ENCODE results near the gene CHSY3. TPM values are rescaled to one million over a fixed set of nuclear protein-coding genes. Genes with fewer than 3 reads are reported as not detected.

Gene CHSY3
- total and polyA plus RNA-seq, 12 donors = 0.15 to 1.6 (median 1.0) TPM

- DNase-seq (no peak), ATAC-seq (no peak)
- no peak overlapping the region for H3K27ac ChIP-seq
- no peaks in the 10 kb centered on the region for H3K27me3 ChIP-seq
- peaks cover 0 to 10% (median 5%) of the 10 kb centered on the region in 9 donors for H3K4me1 ChIP-seq
- no peak overlapping the region for H3K4me3 ChIP-seq
- TF ChIP-seq CTCF (IDR thresholded peaks at IDR 0.05) = no peak
- intact Hi-C loops (cut with DNase I) = no loop called here
- H3K9me3 ChIP-seq = peaks cover 0 to 32% (median 5%) of the 10 kb centered on the region in 11 donors
- H3K36me3 ChIP-seq = no peaks in the 10 kb centered on the region
Measured at GRCh38 chr5:129958581-129958980, 54.3 kb downstream of the CHSY3 start.

GRCh38 chr5:129960831-129961230 is 56.6 kb downstream of the CHSY3 start:
- DNase-seq (no peak), ATAC-seq (no peak)
- Histone ChIP-seq H3K27ac (no peak overlapping the region), H3K4me3 (no peak overlapping the region), H3K36me3 (no peaks in the 10 kb centered on the region), H3K4me1 (peaks cover 0 to 14% (median 5%) of the 10 kb centered on the region in 9 donors), H3K27me3 (no peaks in the 10 kb centered on the region), H3K9me3 (peaks cover 0 to 9% (median 0%) of the 10 kb centered on the region in 11 donors)
- intact Hi-C loops (cut with DNase I) = no loop called here
- no peak for TF ChIP-seq CTCF (IDR thresholded peaks at IDR 0.05)
- WGBS, 2 donors = 86 to 90% methylated on average over 6 of the region's 6 CpGs

GRCh38 chr5:129962506-129962905 is 58.2 kb downstream of the CHSY3 start:
- Histone ChIP-seq H3K36me3 (no peaks in the 10 kb centered on the region), H3K27me3 (no peaks in the 10 kb centered on the region), H3K4me3 (no peak overlapping the region), H3K4me1 (peaks cover 0 to 14% (median 5%) of the 10 kb centered on the region in 9 donors), H3K27ac (no peak overlapping the region), H3K9me3 (no peaks in the 10 kb centered on the region)
- intact Hi-C loops (cut with DNase I) = no loop called here
- WGBS, 2 donors = 95 to 97% methylated on average over 1 of the region's 1 CpG
- no peak for ATAC-seq
- no peak for TF ChIP-seq CTCF (IDR thresholded peaks at IDR 0.05)
- DNase-seq = no peak

GRCh38 chr5:129963359-129963758 is 59.1 kb downstream of the CHSY3 start:
- H3K4me1 ChIP-seq = peaks cover 0 to 14% (median 5%) of the 10 kb centered on the region in 9 donors
- TF ChIP-seq CTCF (IDR thresholded peaks at IDR 0.05) = no peak
- H3K9me3 ChIP-seq = no peaks in the 10 kb centered on the region
- H3K27ac ChIP-seq = no peak overlapping the region
- no peak overlapping the region for H3K4me3 ChIP-seq
- 14 to 22% methylated on average over 3 of the region's 3 CpGs for WGBS, 2 donors
- H3K36me3 ChIP-seq = no peaks in the 10 kb centered on the region
- ATAC-seq (peak in 7 of 8 donors; percentile 79 to 91 (median 84)), DNase-seq (peak in 1 of 2 donors; percentile 8)
- intact Hi-C loops (cut with DNase I) = no loop called here
- no peaks in the 10 kb centered on the region for H3K27me3 ChIP-seq
